WI38 (cell line): Measurements from ENCODE around the gene DAW1.

Source experiments
- H3K4me3 ChIP-seq: 2 replicates; pipeline ENCODE4 v1.5.1; 2011; ENCODE audit warnings: low read depth, mild to moderate bottlenecking, control low read depth, low read length
- TF ChIP-seq, protein P1 (sequence below): IDR thresholded peaks from 2 replicates; pipeline ENCODE4 v1.5.1; 2012; ENCODE audit warnings: low read depth, mild to moderate bottlenecking, control low read depth, low read length

The DAW1 gene

GRCh38 chr2:227862227-227862740 is 9.1 kb upstream of the DAW1 start:
- H3K4me3 ChIP-seq = no peak overlapping the region
- TF ChIP-seq, protein P1, sequence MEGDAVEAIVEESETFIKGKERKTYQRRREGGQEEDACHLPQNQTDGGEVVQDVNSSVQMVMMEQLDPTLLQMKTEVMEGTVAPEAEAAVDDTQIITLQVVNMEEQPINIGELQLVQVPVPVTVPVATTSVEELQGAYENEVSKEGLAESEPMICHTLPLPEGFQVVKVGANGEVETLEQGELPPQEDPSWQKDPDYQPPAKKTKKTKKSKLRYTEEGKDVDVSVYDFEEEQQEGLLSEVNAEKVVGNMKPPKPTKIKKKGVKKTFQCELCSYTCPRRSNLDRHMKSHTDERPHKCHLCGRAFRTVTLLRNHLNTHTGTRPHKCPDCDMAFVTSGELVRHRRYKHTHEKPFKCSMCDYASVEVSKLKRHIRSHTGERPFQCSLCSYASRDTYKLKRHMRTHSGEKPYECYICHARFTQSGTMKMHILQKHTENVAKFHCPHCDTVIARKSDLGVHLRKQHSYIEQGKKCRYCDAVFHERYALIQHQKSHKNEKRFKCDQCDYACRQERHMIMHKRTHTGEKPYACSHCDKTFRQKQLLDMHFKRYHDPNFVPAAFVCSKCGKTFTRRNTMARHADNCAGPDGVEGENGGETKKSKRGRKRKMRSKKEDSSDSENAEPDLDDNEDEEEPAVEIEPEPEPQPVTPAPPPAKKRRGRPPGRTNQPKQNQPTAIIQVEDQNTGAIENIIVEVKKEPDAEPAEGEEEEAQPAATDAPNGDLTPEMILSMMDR = peak; percentile 12; the same call in 1 of the 2 replicates

DNA sequence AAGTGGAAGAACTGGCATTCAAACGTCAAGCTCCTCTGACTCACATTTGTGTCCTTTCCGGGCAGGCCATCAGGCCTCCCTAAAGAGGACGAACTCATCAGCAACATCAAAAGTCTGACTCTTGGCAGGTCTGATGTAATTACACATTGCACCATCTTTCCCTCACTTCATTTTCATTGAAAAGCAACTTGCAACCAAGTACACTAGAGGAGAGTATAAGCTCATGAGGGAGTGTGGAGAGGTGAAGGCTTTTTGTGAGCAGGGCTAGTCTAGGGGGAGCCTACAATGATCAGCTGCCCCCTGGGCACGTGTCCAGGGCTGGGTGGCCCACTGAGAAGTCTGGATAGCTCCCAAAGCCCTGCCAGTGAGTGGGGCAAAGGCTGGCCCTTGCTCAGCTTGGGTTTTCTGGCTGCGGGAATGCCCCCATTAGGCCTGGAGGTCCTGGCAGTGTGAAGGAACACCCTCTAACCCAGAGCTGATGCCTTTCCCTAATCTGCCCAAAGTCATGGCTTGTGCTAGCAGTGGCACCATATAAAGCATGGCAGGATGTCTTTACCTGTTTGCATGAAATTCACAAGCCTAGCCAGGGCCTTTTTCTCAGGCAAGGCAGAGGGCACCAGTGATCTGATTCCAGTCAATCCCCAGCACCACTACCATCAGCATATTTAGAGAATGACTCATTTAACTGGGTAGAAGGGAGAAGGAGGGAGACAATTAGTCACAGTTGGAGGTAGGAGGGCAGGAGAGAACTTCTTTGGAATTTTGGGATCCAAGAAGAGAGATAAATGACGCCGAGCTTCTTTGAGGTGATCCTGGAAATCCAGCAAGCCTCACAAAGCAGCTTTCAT is 8.5 kb upstream of the DAW1 start:
- TF ChIP-seq, protein P1 = no peak
- H3K4me3 ChIP-seq = no peak overlapping the region

DNA sequence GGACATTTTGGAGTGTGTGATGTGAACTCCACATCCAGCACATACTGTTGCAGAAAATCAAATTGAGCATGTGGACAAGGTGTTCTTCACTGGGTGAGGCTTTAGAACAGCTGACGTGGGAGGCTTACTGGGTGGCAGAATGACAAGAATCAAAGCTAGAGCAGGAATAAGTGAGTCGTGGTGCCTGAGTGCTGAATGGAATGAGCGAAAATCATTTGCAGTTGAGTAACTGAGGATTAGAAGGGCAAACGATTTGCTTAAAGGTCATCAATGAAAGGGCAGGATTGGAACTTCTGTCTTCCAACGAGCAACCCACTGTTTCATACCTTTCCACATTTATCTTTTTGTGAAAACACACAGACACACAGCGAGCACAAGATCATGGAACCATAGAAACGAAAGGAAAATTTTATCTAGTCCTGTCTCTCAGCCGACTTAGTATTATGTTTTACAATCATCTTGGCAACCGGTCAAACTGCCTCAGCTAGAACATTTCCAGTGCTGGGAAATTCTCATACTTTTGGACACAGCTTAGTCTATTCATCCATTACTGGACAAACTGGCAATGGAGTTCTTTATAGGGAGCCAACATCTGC is 7.2 kb upstream of the DAW1 start:
- no peak overlapping the region for H3K4me3 ChIP-seq
- TF ChIP-seq, protein P1 = no peak

- no peak overlapping the region for H3K4me3 ChIP-seq
- TF ChIP-seq, protein P1 = no peak
These were observed 6.1 kb upstream of the DAW1 start for GRCh38 chr2:227865291-227865690.

- H3K4me3 ChIP-seq = no peak overlapping the region
- TF ChIP-seq, protein P1 = no peak
These were observed 4.0 kb upstream of the DAW1 start for GRCh38 chr2:227867386-227867785.

GRCh38 chr2:227870710-227871374 is 589 bp upstream of the DAW1 start:
- TF ChIP-seq, protein P1 = no peak
- no peak overlapping the region for H3K4me3 ChIP-seq
